Subcutaneous abdominal adipose tissue (tissue), 5 donors: ENCODE results near the gene BMPR1A.
"Not testable (repeated sequence)": the region's sequence is repeated elsewhere in the genome, so short reads cannot be mapped to it uniquely, and the experiment has no call there.

ENCODE experiments used
- H3K27ac ChIP-seq: one replicate; pipeline ENCODE4 v1.7.0; 2013; ENCODE audit warnings: low read depth, mild to moderate bottlenecking, inconsistent platforms, low read length, moderate library complexity
- H3K27me3 ChIP-seq, 5 donors: one replicate each; pipeline ENCODE4 v1.7.0; 2013; ENCODE audit warnings: low read length in 5 of 5, inconsistent platforms in 1 of 5; ENCODE audit not compliant: control insufficient read depth in 5 of 5, insufficient read depth in 4 of 5
- H3K36me3 ChIP-seq, 5 donors: one replicate each; pipeline ENCODE4 v1.7.0; 2013; ENCODE audit warnings: low read length in 5 of 5; ENCODE audit not compliant: control insufficient read depth in 5 of 5, insufficient read depth in 5 of 5
- H3K4me1 ChIP-seq, 5 donors: one replicate each; pipeline ENCODE4 v1.7.0; 2013; ENCODE audit warnings: low read length in 5 of 5, mild to moderate bottlenecking in 3 of 5, moderate library complexity in 1 of 5; ENCODE audit not compliant: control insufficient read depth in 5 of 5, insufficient read depth in 5 of 5
- H3K4me3 ChIP-seq, 5 donors: one replicate each; pipeline ENCODE4 v1.7.0; 2013; ENCODE audit warnings: low read length in 5 of 5, low read depth in 1 of 5
- H3K9ac ChIP-seq, 5 donors: one replicate each; pipeline ENCODE4 v1.7.0; 2013; ENCODE audit warnings: low read length in 5 of 5, mild to moderate bottlenecking in 4 of 5, moderate library complexity in 3 of 5
- H3K9me3 ChIP-seq, 5 donors: one replicate each; pipeline ENCODE4 v1.7.0; 2013; ENCODE audit warnings: low read length in 5 of 5; ENCODE audit not compliant: control insufficient read depth in 5 of 5
- donor health status: healthy.
- donor health status: healthy.
- donor health status: healthy.
- donor health status: healthy.
- donor health status: healthy.

Gene BMPR1A

DNA sequence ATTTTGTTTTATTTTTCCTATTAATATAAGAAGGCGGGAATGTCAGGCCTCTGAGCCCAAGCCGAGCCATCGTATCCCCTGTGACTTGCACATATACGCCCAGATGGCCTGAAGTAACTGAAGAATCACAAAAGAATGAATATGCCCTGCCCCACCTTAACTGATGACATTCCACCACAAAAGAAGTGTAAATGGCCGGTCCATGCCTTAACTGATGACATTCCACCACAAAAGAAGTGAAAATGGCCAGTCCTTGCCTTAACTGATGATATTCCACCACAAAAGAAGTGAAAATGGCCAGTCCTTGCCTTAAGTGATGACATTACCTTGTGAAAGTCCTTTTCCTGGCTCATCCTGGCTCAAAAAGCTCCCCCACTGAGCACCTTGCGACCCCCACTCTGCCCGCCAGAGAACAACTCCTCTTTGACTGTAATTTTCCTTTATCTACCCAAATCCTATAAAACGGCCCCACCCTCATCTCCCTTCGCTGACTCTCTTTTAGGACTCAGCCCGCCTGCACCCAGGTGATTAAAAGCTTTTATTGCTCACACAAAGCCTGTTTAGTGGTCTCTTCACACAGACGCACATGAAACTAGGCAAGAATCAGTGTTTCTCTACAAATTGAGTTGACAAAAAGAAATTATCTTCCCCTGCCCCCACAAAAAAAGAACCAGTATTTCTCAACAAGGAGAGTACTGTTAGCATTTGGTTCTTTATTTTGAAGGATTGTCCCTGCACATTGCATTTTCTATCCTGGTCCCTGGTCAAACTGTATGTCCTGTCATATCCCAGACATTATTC, 108.8 kb downstream of the BMPR1A start:
- not testable (repeated sequence) for H3K27me3 ChIP-seq, H3K9ac ChIP-seq, H3K4me3 ChIP-seq, H3K9me3 ChIP-seq, H3K27ac ChIP-seq, H3K36me3 ChIP-seq, H3K4me1 ChIP-seq

DNA sequence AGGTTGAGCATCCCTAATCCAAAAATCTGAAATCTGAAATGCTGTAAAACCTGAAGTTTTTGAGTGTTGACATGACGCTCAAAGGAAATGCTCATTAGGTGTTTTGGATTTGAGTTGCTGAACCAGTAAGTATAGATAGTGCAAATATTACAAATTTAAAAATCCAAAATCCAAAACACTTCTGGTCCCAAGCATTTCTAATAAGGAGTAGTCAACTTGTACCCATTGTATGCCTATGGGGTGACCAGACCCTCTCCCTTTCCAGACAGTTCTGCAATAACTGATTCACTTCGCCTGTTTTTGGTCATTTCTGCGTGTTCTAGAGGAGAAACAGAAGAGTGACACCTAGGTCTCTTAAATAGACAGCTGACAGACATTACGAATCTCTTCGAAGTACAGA, 110.7 kb downstream of the BMPR1A start:
- no peak overlapping the region for H3K9ac ChIP-seq
- H3K4me1 ChIP-seq: peaks cover 0 to 2% (median 0%) of the 10 kb centered on the region in 5 donors
- H3K4me3 ChIP-seq: no peak overlapping the region
- H3K9me3 ChIP-seq: no peaks in the 10 kb centered on the region
- H3K36me3 ChIP-seq: no peaks in the 10 kb centered on the region
- H3K27ac ChIP-seq: no peak overlapping the region
- no peaks in the 10 kb centered on the region for H3K27me3 ChIP-seq

DNA sequence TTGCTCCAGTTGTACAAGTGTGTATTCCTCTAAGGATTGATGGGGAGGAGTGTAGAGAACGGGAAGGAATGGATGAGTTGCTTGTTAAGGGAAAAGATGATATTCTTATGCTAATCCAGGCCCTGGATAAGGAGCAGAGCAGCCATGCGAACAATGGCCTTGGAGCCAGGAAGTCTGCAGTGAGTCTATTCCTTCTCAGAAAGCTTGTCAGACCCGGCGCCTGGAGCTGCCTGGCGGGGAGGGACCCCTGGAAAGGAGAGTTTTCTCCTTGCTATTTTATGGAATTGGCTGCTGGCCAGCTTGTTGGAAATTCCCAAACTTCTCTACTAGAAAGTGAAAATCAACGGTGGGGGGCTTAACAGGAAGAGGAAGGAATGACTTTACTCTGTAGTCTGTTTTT, 111.9 kb downstream of the BMPR1A start:
- H3K9ac ChIP-seq: no peak overlapping the region
- no peak overlapping the region for H3K4me3 ChIP-seq
- H3K9me3 ChIP-seq: no peaks in the 10 kb centered on the region
- H3K27me3 ChIP-seq: no peaks in the 10 kb centered on the region
- H3K27ac ChIP-seq: no peak overlapping the region
- peaks cover 0 to 6% (median 2%) of the 10 kb centered on the region in 5 donors for H3K4me1 ChIP-seq
- no peaks in the 10 kb centered on the region for H3K36me3 ChIP-seq

DNA sequence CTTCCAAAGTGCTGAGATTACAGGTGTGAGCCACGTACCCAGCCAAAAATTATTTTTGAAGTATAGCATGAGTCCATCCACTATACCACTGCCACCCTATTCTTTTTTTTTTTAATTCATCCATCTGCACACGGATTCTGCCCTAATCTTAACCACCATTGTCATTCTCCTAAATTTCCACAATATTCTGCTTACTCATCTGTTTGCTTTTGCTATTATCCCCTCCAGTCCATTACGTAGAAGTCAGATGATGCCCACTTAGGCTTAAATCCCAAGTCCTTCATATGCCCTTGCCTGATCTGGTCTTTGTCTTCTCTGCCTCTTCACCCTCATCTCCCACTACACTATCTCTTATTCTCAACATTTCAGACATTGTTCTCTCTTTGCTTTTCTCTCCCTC, 114.3 kb downstream of the BMPR1A start:
- Histone ChIP-seq H3K9me3 (no peaks in the 10 kb centered on the region), H3K36me3 (no peaks in the 10 kb centered on the region), H3K4me3 (no peak overlapping the region), H3K27me3 (no peaks in the 10 kb centered on the region), H3K4me1 (peaks cover 0 to 6% (median 0%) of the 10 kb centered on the region in 5 donors), H3K9ac (no peak overlapping the region), H3K27ac (no peak overlapping the region)

DNA sequence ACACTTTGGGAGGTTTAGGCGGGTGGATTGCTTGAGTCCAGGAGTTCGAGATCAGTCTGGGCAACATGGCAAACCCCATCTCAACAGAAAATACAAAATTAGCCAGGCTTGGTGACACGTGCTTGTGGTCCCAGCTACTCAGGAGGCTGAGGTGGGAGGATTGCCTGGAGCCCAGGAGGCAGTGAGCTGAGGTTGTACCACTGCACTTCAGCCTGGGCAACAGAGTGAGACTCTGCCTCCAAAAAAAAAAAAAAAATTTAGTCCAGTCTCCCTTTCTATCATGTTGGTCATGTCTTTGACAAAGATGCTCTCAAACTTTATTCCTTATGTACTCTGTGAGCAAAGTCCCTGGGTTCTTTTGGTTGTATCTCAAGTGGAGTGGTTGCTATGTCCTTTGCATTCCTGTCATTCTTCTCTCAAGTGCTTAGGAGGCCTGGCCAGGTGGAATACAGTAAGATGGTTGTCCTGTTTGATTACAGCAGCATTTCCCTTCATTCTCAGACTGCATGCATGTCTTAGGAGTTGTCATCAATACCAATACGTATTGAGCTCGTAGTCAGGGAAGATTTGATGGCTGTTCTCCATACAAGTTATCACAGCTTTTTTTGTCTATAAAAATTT, 115.3 kb downstream of the BMPR1A start:
- H3K27me3 ChIP-seq: no peaks in the 10 kb centered on the region
- peaks cover 0 to 5% (median 0%) of the 10 kb centered on the region in 5 donors for H3K36me3 ChIP-seq
- no peaks in the 10 kb centered on the region for H3K9me3 ChIP-seq
- no peak overlapping the region for H3K4me3 ChIP-seq
- peaks cover 0 to 6% (median 0%) of the 10 kb centered on the region in 5 donors for H3K4me1 ChIP-seq
- no peak overlapping the region for H3K27ac ChIP-seq
- no peak overlapping the region for H3K9ac ChIP-seq

DNA sequence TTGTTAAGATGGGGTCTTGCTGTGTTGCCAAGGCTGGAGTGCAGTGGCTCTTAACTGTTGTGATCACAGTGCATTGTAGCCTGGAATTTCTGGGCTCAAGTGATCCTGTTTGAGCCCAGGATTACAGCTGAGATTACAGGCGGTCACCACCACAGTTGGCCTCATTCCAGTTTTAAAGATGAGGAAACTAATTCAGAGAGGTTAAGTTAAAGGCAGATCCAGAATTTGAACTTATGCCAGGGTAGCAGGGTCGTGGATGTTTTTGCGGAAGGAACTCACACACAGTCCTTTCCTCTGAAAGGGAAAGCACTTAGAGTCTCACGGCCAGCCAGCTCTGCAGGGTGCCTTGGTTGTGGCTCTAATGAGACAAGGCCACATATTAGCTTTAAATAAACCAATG, 116.3 kb downstream of the BMPR1A start:
- Histone ChIP-seq H3K36me3 (peaks cover 0 to 5% (median 0%) of the 10 kb centered on the region in 5 donors), H3K4me1 (peaks cover 0 to 6% (median 0%) of the 10 kb centered on the region in 5 donors), H3K27ac (no peak overlapping the region), H3K27me3 (no peaks in the 10 kb centered on the region), H3K4me3 (no peak overlapping the region), H3K9ac (no peak overlapping the region), H3K9me3 (no peaks in the 10 kb centered on the region)

DNA sequence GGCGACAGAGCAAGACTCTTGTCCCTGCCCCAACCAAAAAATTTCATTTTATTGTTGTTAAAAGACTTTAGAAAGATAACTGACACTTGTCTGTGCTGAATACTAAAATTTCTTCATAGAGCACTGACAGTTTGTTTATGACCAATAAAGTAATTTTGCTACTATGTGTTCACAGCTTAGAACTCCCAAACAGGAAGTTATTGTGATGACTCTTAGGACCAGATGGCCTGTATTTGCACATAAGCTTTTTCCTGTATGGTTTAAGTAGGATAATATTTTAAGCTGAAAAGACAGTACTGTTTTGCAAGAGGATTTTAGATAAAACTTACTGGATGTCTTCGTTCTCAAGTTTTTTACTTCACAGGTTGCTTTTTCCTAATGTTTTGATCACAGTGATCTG, 120.3 kb downstream of the BMPR1A start:
- H3K27me3 ChIP-seq: no peaks in the 10 kb centered on the region
- no peaks in the 10 kb centered on the region for H3K9me3 ChIP-seq
- no peak overlapping the region for H3K27ac ChIP-seq

DNA sequence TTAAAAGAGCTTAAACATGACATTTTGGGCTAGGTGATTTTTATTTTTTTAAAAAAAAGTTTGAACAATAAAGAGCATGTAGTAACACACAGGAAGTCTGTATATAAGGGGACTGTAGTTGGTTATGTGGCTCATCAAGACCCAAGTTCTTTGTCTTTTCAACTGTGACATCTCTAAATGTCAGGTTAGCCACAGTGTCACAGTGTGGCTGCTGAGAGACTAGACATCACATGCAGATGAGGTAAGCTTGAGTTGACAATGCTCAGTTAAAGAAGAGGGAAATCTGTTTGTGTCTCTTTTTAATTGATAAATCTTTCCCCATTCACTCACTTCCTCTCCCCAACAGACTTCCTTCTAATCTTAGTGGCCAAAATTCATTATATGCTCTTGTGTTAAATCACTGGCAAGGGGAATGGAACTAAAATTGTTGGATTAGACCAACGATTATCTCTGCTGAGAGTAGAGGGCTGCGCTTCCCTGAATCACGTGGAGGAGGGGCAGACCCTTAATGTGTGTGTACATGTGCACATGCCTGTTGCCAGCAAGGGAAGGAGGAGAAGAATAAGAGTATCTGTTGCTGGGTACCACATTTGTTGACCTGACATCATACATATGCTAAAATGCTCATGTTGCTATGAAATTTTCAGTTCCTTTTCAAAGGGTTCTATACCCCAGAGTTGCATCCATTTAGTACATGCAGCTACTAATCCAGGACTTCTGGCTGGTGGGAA, 122.7 kb downstream of the BMPR1A start:
- H3K36me3 ChIP-seq: peaks cover 0 to 5% (median 3%) of the 10 kb centered on the region in 5 donors
- no peak overlapping the region for H3K4me3 ChIP-seq
- no peaks in the 10 kb centered on the region for H3K9me3 ChIP-seq
- no peaks in the 10 kb centered on the region for H3K4me1 ChIP-seq
- no peak overlapping the region for H3K9ac ChIP-seq
- H3K27me3 ChIP-seq: no peaks in the 10 kb centered on the region
- no peak overlapping the region for H3K27ac ChIP-seq

More for the DNA sequence above, 120.3 kb downstream of the BMPR1A start:
- Histone ChIP-seq H3K4me3 (no peak overlapping the region), H3K4me1 (peaks cover 0 to 6% (median 0%) of the 10 kb centered on the region in 5 donors), H3K36me3 (peaks cover 0 to 5% (median 3%) of the 10 kb centered on the region in 5 donors), H3K9ac (no peak overlapping the region)

DNA sequence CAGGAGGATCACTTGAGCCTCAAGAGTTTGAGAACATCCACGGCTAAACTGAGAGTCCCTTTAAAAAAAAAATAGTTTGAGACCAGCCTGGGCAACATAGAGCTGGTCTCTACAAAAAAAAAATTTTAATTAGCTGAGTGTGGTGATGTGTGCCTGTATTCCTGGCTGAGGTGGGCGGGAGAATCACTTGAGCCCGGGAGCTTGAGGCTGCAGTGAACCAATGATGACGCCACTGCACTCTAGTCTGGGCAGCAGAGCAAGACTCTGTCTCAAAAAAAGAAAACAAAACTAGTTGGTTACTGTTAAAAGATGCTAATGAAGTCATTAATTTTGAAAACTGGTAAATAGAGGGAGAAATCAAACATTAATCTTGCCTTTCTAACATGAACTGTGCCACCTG, 124.6 kb downstream of the BMPR1A start:
- Histone ChIP-seq H3K4me3 (no peak overlapping the region), H3K27me3 (no peaks in the 10 kb centered on the region), H3K9me3 (no peaks in the 10 kb centered on the region), H3K36me3 (peaks cover 0 to 5% (median 3%) of the 10 kb centered on the region in 5 donors), H3K27ac (no peak overlapping the region), H3K9ac (no peak overlapping the region), H3K4me1 (no peaks in the 10 kb centered on the region)
